HCT116 (cell line): ENCODE results near the gene C1orf35.

Experiments
- CEBPB ChIP-seq: IDR thresholded peaks from 2 replicates; pipeline ENCODE4 v1.6.1; 2012; ENCODE audit warnings: low read depth
- EGR1 ChIP-seq: IDR thresholded peaks from 2 replicates; pipeline ENCODE4 v1.6.1; 2012; ENCODE audit warnings: low read depth
- ELF1 ChIP-seq: IDR thresholded peaks from 2 replicates; pipeline ENCODE4 v1.6.1; 2012; ENCODE audit warnings: low read depth, borderline replicate concordance
- EZH2 ChIP-seq: fragments of 200-600 bp; sonication (generic); IDR thresholded peaks from 2 replicates; pipeline ENCODE4 v1.6.1; 2017; ENCODE audit warnings: antibody characterized with exemption, mixed run types
- EZH2phosphoT487 ChIP-seq: fragments of 200-600 bp; IDR thresholded peaks from 2 replicates; pipeline ENCODE4 v1.6.1; 2018; ENCODE audit warnings: antibody characterized with exemption, borderline replicate concordance
- POLR2A ChIP-seq: IDR thresholded peaks from 2 replicates; pipeline ENCODE4 v1.7.0; 2011; ENCODE audit warnings: borderline replicate concordance; ENCODE audit not compliant: insufficient read depth, insufficient read length; ENCODE audit errors: extremely low read depth
- POLR2AphosphoS5 ChIP-seq: IDR thresholded peaks from 2 replicates; pipeline ENCODE4 v1.6.1; 2011; ENCODE audit warnings: mild to moderate bottlenecking, low read depth, low read length, moderate library complexity
- SP1 ChIP-seq: IDR thresholded peaks from 2 replicates; pipeline ENCODE4 v1.6.1; 2012; ENCODE audit warnings: low read depth
- TCF7L2 ChIP-seq: IDR thresholded peaks from 2 replicates; pipeline ENCODE4 v1.7.0; 2011; ENCODE audit warnings: borderline replicate concordance, inconsistent platforms; ENCODE audit not compliant: insufficient read depth, insufficient read length; ENCODE audit errors: extremely low read depth
- TF ChIP-seq, protein P1 (sequence below): IDR thresholded peaks from 2 replicates; pipeline ENCODE4 v1.6.1; 2012
- TF ChIP-seq, protein P2 (sequence below), 3 experiments: fragments of 200-600 bp in 1 of 3; sonication (generic) in 1 of 3; IDR thresholded peaks in 2 of 3; conservative IDR thresholded peaks in 1 of 3; 2 replicates each; pipeline ENCODE4 v1.5.1; 2012 to 2017; ENCODE audit warnings: low read depth in 2 of 3, low read length in 2 of 3, antibody characterized with exemption in 1 of 3, borderline replicate concordance in 1 of 3, control low read depth in 1 of 3, mild to moderate bottlenecking in 1 of 3, mixed read lengths in 1 of 3, mixed run types in 1 of 3, moderate library complexity in 1 of 3; ENCODE audit not compliant: insufficient read depth in 1 of 3
- TF ChIP-seq, protein P3 (sequence below): IDR thresholded peaks from 2 replicates; pipeline ENCODE4 v1.6.1; 2011; ENCODE audit warnings: mild to moderate bottlenecking, low read length, moderate library complexity; ENCODE audit not compliant: insufficient replicate concordance; ENCODE audit errors: extremely low read depth
- TF ChIP-seq, protein P4 (sequence below): IDR thresholded peaks from 2 replicates; pipeline ENCODE4 v1.6.1; 2012; ENCODE audit warnings: low read depth

DNA sequence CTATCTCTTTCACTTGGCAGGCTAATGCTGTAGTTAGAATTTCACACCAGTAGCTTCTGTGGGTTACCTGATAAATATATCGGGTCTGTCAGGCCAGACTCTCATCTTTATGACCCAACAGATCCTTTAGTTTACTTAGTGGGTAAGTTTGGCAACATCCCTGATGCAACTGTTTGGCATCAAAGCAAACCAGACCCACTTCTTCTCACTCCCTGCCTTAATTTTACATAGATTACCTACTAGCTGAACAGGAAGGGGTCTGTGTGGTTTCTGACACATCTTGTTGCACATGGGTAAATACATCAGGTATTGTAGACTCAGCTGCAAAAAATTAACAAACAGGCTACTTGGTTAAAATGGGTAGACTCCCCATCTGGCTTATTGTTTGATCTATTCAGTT lies 33.8 kb upstream of the C1orf35 start:
- TF ChIP-seq, protein P1, sequence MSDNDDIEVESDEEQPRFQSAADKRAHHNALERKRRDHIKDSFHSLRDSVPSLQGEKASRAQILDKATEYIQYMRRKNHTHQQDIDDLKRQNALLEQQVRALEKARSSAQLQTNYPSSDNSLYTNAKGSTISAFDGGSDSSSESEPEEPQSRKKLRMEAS: no peak
- TF ChIP-seq POLR2A (no peak), EZH2 (no peak), EZH2phosphoT487 (no peak), CEBPB (no peak), POLR2AphosphoS5 (no peak), SP1 (no peak), EGR1 (no peak), ELF1 (no peak), TCF7L2 (no peak)
- TF ChIP-seq, protein P2, sequence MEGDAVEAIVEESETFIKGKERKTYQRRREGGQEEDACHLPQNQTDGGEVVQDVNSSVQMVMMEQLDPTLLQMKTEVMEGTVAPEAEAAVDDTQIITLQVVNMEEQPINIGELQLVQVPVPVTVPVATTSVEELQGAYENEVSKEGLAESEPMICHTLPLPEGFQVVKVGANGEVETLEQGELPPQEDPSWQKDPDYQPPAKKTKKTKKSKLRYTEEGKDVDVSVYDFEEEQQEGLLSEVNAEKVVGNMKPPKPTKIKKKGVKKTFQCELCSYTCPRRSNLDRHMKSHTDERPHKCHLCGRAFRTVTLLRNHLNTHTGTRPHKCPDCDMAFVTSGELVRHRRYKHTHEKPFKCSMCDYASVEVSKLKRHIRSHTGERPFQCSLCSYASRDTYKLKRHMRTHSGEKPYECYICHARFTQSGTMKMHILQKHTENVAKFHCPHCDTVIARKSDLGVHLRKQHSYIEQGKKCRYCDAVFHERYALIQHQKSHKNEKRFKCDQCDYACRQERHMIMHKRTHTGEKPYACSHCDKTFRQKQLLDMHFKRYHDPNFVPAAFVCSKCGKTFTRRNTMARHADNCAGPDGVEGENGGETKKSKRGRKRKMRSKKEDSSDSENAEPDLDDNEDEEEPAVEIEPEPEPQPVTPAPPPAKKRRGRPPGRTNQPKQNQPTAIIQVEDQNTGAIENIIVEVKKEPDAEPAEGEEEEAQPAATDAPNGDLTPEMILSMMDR (IDR thresholded peaks at IDR 0.05 in 2 of 3, conservative IDR thresholded peaks at IDR 0.05 in 1 of 3; ENCODE audit: borderline replicate concordance in 1 of 3, insufficient read depth in 1 of 3, low read depth in 2 of 3, low read length in 2 of 3): no peak
- TF ChIP-seq, protein P3, sequence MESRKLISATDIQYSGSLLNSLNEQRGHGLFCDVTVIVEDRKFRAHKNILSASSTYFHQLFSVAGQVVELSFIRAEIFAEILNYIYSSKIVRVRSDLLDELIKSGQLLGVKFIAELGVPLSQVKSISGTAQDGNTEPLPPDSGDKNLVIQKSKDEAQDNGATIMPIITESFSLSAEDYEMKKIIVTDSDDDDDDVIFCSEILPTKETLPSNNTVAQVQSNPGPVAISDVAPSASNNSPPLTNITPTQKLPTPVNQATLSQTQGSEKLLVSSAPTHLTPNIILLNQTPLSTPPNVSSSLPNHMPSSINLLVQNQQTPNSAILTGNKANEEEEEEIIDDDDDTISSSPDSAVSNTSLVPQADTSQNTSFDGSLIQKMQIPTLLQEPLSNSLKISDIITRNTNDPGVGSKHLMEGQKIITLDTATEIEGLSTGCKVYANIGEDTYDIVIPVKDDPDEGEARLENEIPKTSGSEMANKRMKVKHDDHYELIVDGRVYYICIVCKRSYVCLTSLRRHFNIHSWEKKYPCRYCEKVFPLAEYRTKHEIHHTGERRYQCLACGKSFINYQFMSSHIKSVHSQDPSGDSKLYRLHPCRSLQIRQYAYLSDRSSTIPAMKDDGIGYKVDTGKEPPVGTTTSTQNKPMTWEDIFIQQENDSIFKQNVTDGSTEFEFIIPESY: no peak
- TF ChIP-seq, protein P4, sequence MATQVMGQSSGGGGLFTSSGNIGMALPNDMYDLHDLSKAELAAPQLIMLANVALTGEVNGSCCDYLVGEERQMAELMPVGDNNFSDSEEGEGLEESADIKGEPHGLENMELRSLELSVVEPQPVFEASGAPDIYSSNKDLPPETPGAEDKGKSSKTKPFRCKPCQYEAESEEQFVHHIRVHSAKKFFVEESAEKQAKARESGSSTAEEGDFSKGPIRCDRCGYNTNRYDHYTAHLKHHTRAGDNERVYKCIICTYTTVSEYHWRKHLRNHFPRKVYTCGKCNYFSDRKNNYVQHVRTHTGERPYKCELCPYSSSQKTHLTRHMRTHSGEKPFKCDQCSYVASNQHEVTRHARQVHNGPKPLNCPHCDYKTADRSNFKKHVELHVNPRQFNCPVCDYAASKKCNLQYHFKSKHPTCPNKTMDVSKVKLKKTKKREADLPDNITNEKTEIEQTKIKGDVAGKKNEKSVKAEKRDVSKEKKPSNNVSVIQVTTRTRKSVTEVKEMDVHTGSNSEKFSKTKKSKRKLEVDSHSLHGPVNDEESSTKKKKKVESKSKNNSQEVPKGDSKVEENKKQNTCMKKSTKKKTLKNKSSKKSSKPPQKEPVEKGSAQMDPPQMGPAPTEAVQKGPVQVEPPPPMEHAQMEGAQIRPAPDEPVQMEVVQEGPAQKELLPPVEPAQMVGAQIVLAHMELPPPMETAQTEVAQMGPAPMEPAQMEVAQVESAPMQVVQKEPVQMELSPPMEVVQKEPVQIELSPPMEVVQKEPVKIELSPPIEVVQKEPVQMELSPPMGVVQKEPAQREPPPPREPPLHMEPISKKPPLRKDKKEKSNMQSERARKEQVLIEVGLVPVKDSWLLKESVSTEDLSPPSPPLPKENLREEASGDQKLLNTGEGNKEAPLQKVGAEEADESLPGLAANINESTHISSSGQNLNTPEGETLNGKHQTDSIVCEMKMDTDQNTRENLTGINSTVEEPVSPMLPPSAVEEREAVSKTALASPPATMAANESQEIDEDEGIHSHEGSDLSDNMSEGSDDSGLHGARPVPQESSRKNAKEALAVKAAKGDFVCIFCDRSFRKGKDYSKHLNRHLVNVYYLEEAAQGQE: no peak
